ENCODE data around the gene VAMP3. TPM values are rescaled to one million over a fixed set of nuclear protein-coding genes. Genes with fewer than 3 reads are reported as not detected.
A peak's percentile ranks its signal among the peaks of the same experiment; 100 is the strongest.

The VAMP3 gene
- total RNA-seq: 10 to 100 TPM; 53.3 to 67.0 TPM
- polyA plus RNA-seq: 10 to 100 TPM; 45.6 to 50.5 TPM

DNA sequence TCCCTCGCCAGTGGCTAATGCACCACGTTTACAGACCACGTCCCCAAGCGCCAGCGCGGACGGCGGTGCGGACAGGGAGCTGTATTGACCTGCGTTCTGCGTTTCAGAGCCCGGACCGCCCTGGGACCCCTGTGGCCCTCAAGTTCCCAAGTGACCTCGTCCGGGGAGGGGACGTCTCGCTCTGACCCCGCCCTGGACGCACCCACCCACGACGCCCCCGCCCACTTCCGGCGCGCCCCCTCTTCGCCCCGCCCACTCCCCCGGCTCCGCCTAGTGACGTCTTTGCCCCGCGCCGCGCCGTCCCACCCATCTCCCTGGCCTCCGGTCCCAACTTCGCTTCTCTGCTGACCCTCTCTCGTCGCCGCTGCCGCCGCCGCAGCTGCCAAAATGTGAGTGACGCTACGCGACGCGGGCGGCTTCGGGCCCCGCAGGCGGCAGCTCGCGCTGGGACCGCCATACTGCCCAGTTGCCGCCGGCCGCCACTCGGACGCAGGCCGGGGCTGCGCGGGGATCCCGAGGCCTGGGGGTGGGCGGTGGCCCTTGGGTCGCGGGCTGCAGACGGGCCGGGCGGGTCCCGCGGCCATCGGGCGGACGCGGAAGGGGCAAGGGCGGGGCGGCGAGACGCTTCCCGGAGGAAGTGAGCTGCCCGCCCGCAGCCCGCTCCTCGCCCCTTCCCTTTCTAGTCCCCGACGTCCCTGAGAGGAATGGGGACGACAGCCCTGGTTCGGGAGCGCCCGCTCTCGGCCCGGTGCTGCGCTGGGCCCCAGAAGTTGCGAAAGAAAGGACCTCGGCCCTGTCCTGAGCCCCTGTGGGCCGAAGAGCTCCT, at the start of gene VAMP3:
Gene VAMP3, plus strand, starts transcription at position 300 of the 826 bp plus-strand sequence. Its CDS starts 88 bp downstream, at position 388.
- CTCF ChIA-PET (ENCODE audit: partially characterized antibody): interaction anchor here (1.6 kb wide), 1 partner anchor 19 kb away, joined by 5 read pairs; no protein-coding TSS in a partner anchor
- H3K4me1 ChIP-seq (ENCODE audit: insufficient read depth, low read length): peaks cover 18% of the 10 kb centered on the region
- POLR2A ChIA-PET (ENCODE audit: partially characterized antibody): interaction anchor here (1.1 to 2.2 kb wide), 5 partner anchors 9 to 754 kb away, joined by 3 to 11 read pairs (median 3); no protein-coding TSS in a partner anchor
- Mint-ChIP-seq H3K4me1 (peaks cover 20 to 45% (median 35%) of the 10 kb centered on the region in 4 donors), H3K4me3 (peak within 1 kb of the TSS; percentile 86 to 93 (median 90)), H3K36me3 (peaks cover 14 to 36% of the 10 kb centered on the region in 2 donors), H3K27ac (peak within 1 kb of the TSS; percentile 82 to 92 (median 90)), H3K9me3 (no peaks in the 10 kb centered on the region), H3K27me3 (peaks cover 3 to 6% of the 10 kb centered on the region in 2 donors)
- no peaks in the 10 kb centered on the region for H3K9me3 ChIP-seq (ENCODE audit: control insufficient read depth in 1 of 2, low read length in 2 of 2)
- intact Hi-C loops (cut with micrococcal nuclease): loop anchor here (1.0 to 5.0 kb wide), 2 partner anchors 13 to 1069 kb away; partner anchors contain the start of genes DNAJC11 and PER3
- peak within 1 kb of the TSS; percentile 32 to 80 for H3K4me3 ChIP-seq (ENCODE audit: low read length in 2 of 2)
- H3K27me3 ChIP-seq (ENCODE audit: insufficient read depth, low read length): no peaks in the 10 kb centered on the region
- H3K27ac ChIP-seq (ENCODE audit: low read depth, low read length): peak within 1 kb of the TSS; percentile 80
- peaks cover 3% of the 10 kb centered on the region for H3K36me3 ChIP-seq (ENCODE audit: insufficient read depth, low read length)
- DNase-seq: peak; percentile 75 to 80 (median 76)

DNA sequence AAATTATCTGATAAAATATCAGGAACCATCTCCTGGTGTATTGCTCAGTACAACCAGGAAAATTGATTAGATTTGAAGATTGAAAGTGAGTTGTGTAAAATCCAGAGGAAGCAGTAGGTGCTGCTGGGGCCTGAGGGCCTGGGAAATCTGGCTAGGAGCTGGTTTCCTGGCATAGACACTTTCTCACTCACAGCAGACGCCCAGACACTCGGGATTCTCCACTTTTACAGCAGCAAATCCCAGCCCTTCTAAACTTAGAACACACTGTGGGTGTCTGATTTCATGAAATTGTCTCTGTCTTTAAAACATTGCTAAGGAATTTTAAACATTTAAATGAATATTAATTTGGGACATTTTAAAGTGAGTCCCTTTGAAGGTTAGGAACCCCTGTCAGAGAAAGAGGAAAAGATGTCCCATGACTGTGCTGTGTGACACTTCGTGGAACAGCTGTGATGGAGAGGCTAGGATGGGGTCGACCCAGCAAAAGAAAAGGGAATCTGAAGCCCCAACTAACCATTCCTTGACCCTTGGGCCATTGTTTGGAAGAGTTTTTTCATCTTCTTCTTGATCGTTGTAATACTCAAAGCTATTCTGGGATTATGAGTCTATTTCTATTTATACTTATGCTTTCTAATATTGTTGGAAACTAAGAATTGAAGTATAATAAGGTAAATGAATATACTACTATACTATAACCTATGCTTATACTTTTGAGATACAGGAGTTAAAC, 49.0 kb upstream of the VAMP3 start:
- intact Hi-C loops (cut with micrococcal nuclease): no loop called here
- H3K4me1 ChIP-seq (ENCODE audit: insufficient read depth, low read length): peaks cover 7% of the 10 kb centered on the region
- H3K27ac Mint-ChIP-seq: peak overlapping the region in 1 of 7 donors; percentile 53
- ChIA-PET POLR2A (ENCODE audit: partially characterized antibody) (no interaction called here), CTCF (ENCODE audit: partially characterized antibody) (interaction anchor here (1.0 to 1.5 kb wide), 2 partner anchors 30 to 74 kb away, joined by 5 read pairs; no protein-coding TSS in a partner anchor)
- DNase-seq: no peak
- no peaks in the 10 kb centered on the region for H3K9me3 Mint-ChIP-seq
- no peak overlapping the region for H3K4me3 Mint-ChIP-seq
- H3K27me3 ChIP-seq (ENCODE audit: insufficient read depth, low read length): no peaks in the 10 kb centered on the region
- no peaks in the 10 kb centered on the region for H3K36me3 ChIP-seq (ENCODE audit: insufficient read depth, low read length)
- no peak overlapping the region for H3K4me3 ChIP-seq (ENCODE audit: low read length in 2 of 2)
- H3K9me3 ChIP-seq (ENCODE audit: control insufficient read depth in 1 of 2, low read length in 2 of 2): no peaks in the 10 kb centered on the region
- peaks cover 4 to 9% (median 6%) of the 10 kb centered on the region in 4 donors for H3K4me1 Mint-ChIP-seq
- H3K27ac ChIP-seq (ENCODE audit: low read depth, low read length): no peak overlapping the region
- peaks cover 9 to 14% of the 10 kb centered on the region in 2 donors for H3K27me3 Mint-ChIP-seq
- H3K36me3 Mint-ChIP-seq: no peaks in the 10 kb centered on the region

GRCh38 chr1:7722670-7723012, 48.5 kb upstream of the VAMP3 start:
- Mint-ChIP-seq H3K9me3 (no peaks in the 10 kb centered on the region), H3K27me3 (peaks cover 9 to 14% of the 10 kb centered on the region in 2 donors), H3K27ac (no peak overlapping the region), H3K4me3 (no peak overlapping the region), H3K4me1 (peaks cover 4 to 9% (median 6%) of the 10 kb centered on the region in 4 donors), H3K36me3 (no peaks in the 10 kb centered on the region)
- intact Hi-C loops (cut with micrococcal nuclease): no loop called here
- ChIA-PET CTCF (ENCODE audit: partially characterized antibody) (interaction anchor here (1.0 to 1.5 kb wide), 2 partner anchors 30 to 75 kb away, joined by 5 read pairs; no protein-coding TSS in a partner anchor), POLR2A (ENCODE audit: partially characterized antibody) (no interaction called here)
- H3K27ac ChIP-seq (ENCODE audit: low read depth, low read length): no peak overlapping the region
- H3K9me3 ChIP-seq (ENCODE audit: control insufficient read depth in 1 of 2, low read length in 2 of 2): no peaks in the 10 kb centered on the region
- DNase-seq: no peak
- no peaks in the 10 kb centered on the region for H3K27me3 ChIP-seq (ENCODE audit: insufficient read depth, low read length)
- peaks cover 7% of the 10 kb centered on the region for H3K4me1 ChIP-seq (ENCODE audit: insufficient read depth, low read length)
- no peaks in the 10 kb centered on the region for H3K36me3 ChIP-seq (ENCODE audit: insufficient read depth, low read length)
- H3K4me3 ChIP-seq (ENCODE audit: low read length in 2 of 2): no peak overlapping the region

DNA sequence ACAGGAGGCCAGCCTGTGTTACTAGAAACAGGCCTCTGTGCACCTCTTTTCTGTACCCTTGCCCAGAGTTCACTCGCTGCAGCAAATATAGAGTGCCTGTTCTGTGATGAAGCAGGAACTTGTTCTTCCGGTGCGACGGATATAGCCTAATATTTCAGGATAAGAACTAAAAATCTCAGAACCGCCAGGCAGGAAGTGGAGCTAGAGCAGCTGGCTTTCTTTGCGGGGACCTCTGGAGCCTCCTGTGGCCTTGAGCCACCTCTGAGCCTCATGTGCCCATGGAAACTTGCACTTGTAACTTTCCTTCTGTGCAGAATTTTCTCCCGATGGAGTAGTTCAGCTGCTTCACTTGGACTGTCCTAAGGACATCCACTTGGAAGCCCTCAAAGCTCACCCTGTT, 44.5 kb upstream of the VAMP3 start:
- peak overlapping the region in 2 of 8 donors; percentile 25 to 45 for H3K4me3 Mint-ChIP-seq
- H3K36me3 ChIP-seq (ENCODE audit: insufficient read depth, low read length): no peaks in the 10 kb centered on the region
- no peaks in the 10 kb centered on the region for H3K27me3 ChIP-seq (ENCODE audit: insufficient read depth, low read length)
- ChIA-PET CTCF (ENCODE audit: partially characterized antibody) (interaction anchor here (0.5 to 1.1 kb wide), 2 partner anchors 26 to 176 kb away, joined by 3 to 4 read pairs; no protein-coding TSS in a partner anchor), POLR2A (ENCODE audit: partially characterized antibody) (interaction anchor here (0.8 kb wide), 1 partner anchor 26 kb away, joined by 3 read pairs; no protein-coding TSS in a partner anchor)
- peaks cover 5 to 11% (median 8%) of the 10 kb centered on the region in 4 donors for H3K4me1 Mint-ChIP-seq
- H3K9me3 Mint-ChIP-seq: peaks cover 0 to 4% (median 0%) of the 10 kb centered on the region in 8 donors
- intact Hi-C loops (cut with micrococcal nuclease): no loop called here
- peak overlapping the region in 3 of 7 donors; percentile 43 to 75 (median 75) for H3K27ac Mint-ChIP-seq
- no peak for DNase-seq
- no peaks in the 10 kb centered on the region for H3K9me3 ChIP-seq (ENCODE audit: control insufficient read depth in 1 of 2, low read length in 2 of 2)
- H3K4me1 ChIP-seq (ENCODE audit: insufficient read depth, low read length): peaks cover 7% of the 10 kb centered on the region
- no peak overlapping the region for H3K4me3 ChIP-seq (ENCODE audit: low read length in 2 of 2)
- peaks cover 3 to 8% of the 10 kb centered on the region in 2 donors for H3K27me3 Mint-ChIP-seq
- peaks cover 0 to 4% of the 10 kb centered on the region in 2 donors for H3K36me3 Mint-ChIP-seq
- no peak overlapping the region for H3K27ac ChIP-seq (ENCODE audit: low read depth, low read length)

- no peak overlapping the region for H3K4me3 Mint-ChIP-seq
- CTCF ChIA-PET (ENCODE audit: partially characterized antibody): interaction anchor here (1.7 kb wide), 1 partner anchor 58 kb away, joined by 4 read pairs; no protein-coding TSS in a partner anchor
These were observed 43.2 kb upstream of the VAMP3 start for GRCh38 chr1:7727809-7728471.

DNA sequence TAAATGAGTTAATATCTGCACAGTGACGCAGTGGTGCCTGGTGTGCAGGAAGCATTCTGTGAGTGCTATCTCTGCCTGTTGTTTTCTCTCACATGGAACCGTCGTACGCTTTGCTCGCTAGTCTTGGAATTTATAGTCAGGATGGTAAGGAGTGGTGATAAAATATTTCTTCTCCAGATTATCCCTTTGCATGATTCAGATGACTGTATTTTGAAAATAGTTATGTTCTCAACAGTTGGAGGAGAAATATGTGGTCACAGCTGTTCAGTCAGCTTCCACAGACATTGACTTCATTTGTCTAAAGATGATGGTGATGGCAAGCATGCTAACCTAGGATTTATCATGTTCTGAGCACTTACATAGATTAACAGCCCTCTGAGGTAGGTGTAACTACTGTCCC, 41.3 kb upstream of the VAMP3 start:
- Histone ChIP-seq H3K27me3 (ENCODE audit: insufficient read depth, low read length) (no peaks in the 10 kb centered on the region), H3K36me3 (ENCODE audit: insufficient read depth, low read length) (no peaks in the 10 kb centered on the region), H3K27ac (ENCODE audit: low read depth, low read length) (no peak overlapping the region), H3K9me3 (ENCODE audit: control insufficient read depth in 1 of 2, low read length in 2 of 2) (no peaks in the 10 kb centered on the region), H3K4me3 (ENCODE audit: low read length in 2 of 2) (no peak overlapping the region), H3K4me1 (ENCODE audit: insufficient read depth, low read length) (peaks cover 7% of the 10 kb centered on the region)
- H3K27ac Mint-ChIP-seq: no peak overlapping the region
- peaks cover 0 to 4% of the 10 kb centered on the region in 2 donors for H3K36me3 Mint-ChIP-seq
- ChIA-PET POLR2A (ENCODE audit: partially characterized antibody) (no interaction called here), CTCF (ENCODE audit: partially characterized antibody) (interaction anchor here (1.1 to 1.7 kb wide), 2 partner anchors 24 to 60 kb away, joined by 3 to 4 read pairs; no protein-coding TSS in a partner anchor)
- H3K9me3 Mint-ChIP-seq: peaks cover 0 to 4% (median 0%) of the 10 kb centered on the region in 8 donors
- H3K4me3 Mint-ChIP-seq: no peak overlapping the region
- intact Hi-C loops (cut with micrococcal nuclease): no loop called here
- DNase-seq: no peak
- H3K4me1 Mint-ChIP-seq: peaks cover 5 to 11% (median 8%) of the 10 kb centered on the region in 4 donors
- peaks cover 3 to 8% of the 10 kb centered on the region in 2 donors for H3K27me3 Mint-ChIP-seq

More at GRCh38 chr1:7727809-7728471, 43.2 kb upstream of the VAMP3 start:
- H3K27ac Mint-ChIP-seq: peak overlapping the region in 1 of 7 donors; percentile 8
- peaks cover 3 to 8% of the 10 kb centered on the region in 2 donors for H3K27me3 Mint-ChIP-seq
- intact Hi-C loops (cut with micrococcal nuclease): no loop called here
- no peak overlapping the region for H3K4me3 ChIP-seq (ENCODE audit: low read length in 2 of 2)
- no peak overlapping the region for H3K27ac ChIP-seq (ENCODE audit: low read depth, low read length)
- peaks cover 5 to 11% (median 8%) of the 10 kb centered on the region in 4 donors for H3K4me1 Mint-ChIP-seq
- H3K36me3 ChIP-seq (ENCODE audit: insufficient read depth, low read length): no peaks in the 10 kb centered on the region
- H3K36me3 Mint-ChIP-seq: peaks cover 0 to 4% of the 10 kb centered on the region in 2 donors
- H3K9me3 ChIP-seq (ENCODE audit: control insufficient read depth in 1 of 2, low read length in 2 of 2): no peaks in the 10 kb centered on the region
- H3K9me3 Mint-ChIP-seq: peaks cover 0 to 4% (median 0%) of the 10 kb centered on the region in 8 donors
- DNase-seq: no peak
- POLR2A ChIA-PET (ENCODE audit: partially characterized antibody): no interaction called here
- H3K4me1 ChIP-seq (ENCODE audit: insufficient read depth, low read length): peaks cover 7% of the 10 kb centered on the region
- no peaks in the 10 kb centered on the region for H3K27me3 ChIP-seq (ENCODE audit: insufficient read depth, low read length)

Data from CD4-positive, alpha-beta memory T cell (primary cell).